Left hindlimb (tissue), 1 donor: Measurements from ENCODE around the gene TNFSF13B.

ENCODE experiments used
- DNase-seq: peaks from one replicate; pipeline ENCODE4 v3.0.0-alpha.2; 2018

TNFSF13B gene

DNA sequence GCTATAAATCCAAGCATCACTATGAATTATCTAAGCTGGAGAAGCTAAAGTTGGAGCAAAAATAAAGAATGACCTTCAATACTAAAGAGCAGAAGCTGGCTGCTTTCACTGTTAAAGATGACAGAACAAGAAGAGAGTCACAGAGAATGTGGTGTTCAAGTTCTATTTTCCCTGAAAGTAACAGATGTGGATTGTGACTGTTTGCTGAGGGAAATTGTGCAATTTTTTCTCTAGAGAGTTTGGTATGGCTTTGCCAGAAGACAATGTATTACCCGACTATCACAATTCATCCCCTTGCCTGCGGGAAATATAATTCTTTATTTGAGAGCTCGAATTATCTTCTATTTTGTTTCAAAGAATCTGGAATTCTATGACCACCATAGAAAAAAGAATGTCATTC, 83.1 kb downstream of the TNFSF13B start:
- DNase-seq, result no peak

DNA sequence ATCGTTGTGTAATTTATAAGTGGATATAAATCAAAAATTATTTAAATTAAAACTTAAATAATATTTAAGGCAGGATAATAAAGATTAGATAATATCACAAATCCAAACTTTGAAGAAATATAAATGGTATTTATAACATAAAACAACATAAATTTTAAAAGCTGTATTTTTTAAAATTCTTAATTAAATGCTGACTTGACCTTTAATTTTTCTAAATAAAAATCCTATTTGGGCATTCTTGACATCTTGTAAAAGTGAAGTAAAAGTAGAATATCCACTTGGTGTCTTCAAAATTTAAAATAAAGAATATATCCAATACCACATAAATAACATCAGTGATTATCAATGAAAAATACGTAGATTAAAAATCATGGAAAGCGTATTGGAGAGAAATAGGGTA, 87.7 kb downstream of the TNFSF13B start:
- DNase-seq, result no peak
